SIG-M5 (cell line): ENCODE measurements around the gene RNF115.

Source experiments
- DNase-seq: peaks from one replicate; lab custom pipeline; 2025; lab: John Stamatoyannopoulos, UW

Gene RNF115

DNA sequence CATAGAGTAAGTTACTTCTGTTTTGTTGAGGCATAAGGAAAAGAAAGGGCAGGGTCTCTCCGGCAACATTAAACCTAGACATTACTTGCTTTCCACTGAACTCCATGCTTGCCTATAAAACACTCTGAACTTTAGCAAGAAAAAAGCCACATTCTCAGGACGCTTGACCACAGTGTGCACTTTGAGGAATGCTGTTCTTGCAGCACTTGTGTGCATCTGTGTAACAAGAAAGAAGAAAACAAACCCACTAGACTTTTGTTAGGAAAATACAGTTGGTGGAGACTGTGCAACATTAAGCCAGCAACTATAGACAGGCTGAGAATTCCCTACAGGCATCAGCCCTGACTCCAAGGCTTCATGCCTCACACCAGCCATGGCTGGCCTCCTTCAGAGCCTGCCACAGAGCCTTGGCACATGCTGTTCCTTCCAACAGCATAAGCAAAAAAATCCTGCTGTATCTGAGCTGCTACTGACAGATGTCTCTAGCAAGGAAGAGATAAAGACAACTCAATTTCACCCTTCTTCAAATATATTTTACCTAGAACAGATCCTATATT is 122.5 kb downstream of the RNF115 start:
- DNase-seq: no peak

DNA sequence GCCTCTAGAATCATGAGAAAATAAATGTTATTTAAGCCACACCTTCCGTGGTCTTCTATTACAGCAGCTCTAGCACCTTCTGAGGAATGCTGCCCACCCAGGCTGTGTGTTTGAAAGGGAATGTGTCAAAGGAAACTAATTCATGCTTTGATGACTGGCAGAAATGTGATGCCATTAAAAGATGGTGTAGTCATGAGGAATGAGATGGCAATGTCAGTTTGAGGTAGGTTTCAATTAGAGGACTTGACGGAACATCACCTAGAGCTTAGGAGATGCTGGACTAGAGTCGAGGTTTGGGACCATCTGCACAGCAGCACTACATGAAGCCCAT is 127.3 kb downstream of the RNF115 start:
- DNase-seq: no peak

- no peak for DNase-seq
Measured at GRCh38 chr1:145695821-145696629, 127.9 kb downstream of the RNF115 start.

GRCh38 chr1:145692785-145693443 is 131.0 kb downstream of the RNF115 start:
- no peak for DNase-seq

DNA sequence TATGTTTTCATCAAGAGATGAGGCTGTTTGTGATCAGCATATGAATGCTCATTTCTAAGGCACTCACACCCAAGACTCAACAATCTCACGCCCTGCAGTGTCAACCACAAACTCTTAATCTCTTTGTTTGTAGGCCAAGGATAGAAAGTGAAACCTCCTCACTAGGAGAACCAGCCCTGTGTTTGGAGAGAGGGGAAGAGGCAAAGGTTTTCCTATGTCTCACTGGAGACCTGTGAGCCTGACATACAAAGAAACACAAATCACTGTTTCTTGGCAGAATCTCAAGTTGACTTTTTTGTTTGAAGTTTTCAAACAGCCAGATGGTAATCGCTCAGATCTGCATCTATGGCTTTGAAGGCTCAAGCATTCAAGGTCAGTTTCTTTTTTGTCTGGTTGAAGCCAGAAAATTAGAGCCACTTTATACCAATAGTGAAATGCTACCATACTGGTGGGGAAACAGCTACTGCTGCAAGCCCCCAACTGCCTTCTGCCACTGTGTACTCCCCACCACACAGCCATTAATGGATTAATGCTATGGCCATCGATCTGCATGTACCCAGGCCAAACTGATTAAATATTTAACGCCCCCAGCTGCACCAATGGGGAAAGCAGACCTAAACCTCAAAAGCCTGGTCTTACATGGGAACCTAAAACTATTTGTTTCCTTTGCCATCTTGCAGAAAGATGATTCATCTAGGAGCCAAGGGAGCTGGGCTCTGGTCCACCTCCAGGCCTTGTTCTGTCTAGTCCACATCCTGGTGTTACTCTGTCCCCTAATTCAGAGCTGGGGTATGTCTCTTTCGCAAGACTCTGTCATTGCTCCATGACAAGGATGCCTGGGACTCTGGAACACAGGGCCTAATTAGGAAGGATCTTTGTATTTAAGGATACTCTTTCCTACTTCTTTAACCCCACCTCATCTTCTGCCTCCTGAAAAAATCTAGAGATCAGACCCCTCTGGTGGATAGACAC is 133.0 kb downstream of the RNF115 start:
- DNase-seq: no peak

DNA sequence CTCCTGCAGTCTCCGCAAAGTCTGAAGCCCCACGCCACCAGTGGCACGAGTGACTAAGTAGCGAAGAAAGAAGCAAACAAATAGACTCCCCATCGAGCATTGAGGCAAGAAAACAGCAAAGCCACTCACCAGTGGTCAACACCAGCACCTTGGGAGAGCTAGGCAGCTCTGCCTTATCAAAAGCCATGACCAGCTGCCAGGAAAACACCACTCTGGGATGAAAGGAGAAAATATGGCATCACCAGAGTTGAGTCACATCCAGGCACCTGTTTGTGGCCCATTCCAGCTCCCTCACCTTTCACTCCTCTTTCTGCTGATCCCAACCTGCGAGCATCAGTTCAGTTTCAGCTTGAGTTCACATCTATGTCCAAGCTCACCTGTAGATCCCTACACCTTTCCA is 134.0 kb downstream of the RNF115 start:
- no peak for DNase-seq

DNA sequence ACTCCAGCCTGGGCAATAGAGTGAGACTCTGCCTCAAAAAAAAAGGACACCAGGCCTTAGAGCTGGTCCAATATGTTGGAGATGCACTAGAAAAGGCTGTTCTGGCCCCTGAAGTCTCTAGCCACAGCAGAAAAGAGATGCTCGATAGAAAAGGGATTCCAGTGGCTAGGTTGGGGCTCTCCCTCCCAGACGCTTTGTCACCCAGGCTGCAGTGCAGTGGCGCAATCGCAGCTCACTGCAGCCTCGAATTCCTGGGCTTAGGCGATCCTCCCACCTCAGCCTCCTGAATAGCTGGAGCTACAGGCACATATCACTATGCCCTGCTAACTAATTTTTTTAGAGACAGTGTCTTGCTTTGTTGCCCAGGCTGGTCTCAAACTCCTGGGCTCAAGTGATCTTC is 135.0 kb downstream of the RNF115 start:
- no peak for DNase-seq
